SH-SY5Y (cell line): ENCODE data around the gene SLC66A1.

ENCODE experiments used
- GATA2 ChIP-seq: IDR thresholded peaks from 2 replicates; pipeline ENCODE4 v1.6.1; 2011; ENCODE audit warnings: mild to moderate bottlenecking, low read depth, low read length
- GATA3 ChIP-seq: IDR thresholded peaks from 2 replicates; pipeline ENCODE4 v1.6.1; 2011; ENCODE audit warnings: low read depth, mild to moderate bottlenecking, low read length, moderate library complexity

DNA sequence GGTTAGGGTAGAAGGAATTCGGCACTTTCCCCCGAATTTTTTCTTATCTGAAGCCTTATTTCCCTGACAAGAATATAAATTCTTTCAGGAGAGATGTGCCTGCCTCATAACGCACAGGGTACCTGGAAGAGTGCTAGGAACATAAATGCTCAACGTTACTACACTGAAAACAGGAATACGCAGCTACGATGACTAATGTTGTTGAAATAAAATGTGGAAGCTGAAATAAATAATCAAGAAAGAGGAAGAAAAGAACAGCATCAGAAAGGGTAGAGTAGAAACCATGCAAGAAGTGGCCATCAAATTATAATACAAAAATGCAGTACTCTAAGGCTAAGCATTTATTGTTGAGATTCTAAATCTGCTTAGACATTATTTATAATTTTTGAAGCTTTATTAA is 33.9 kb downstream of the SLC66A1 start:
- TF ChIP-seq GATA2 (no peak), GATA3 (no peak)
